Endothelial cell of umbilical vein (primary cell): ENCODE measurements around the gene IFRD2. TPM values are rescaled to one million over a fixed set of nuclear protein-coding genes. Genes with fewer than 3 reads are reported as not detected.

Source experiments
- BruUV-seq: library from RNA; stranded (reverse); fragments of 400-500 nt; replicated peaks from 2 replicates; lab custom pipeline; 2021; lab: Mats Ljungman, UMichigan
- CTCF ChIA-PET: fragments of 300-600, 350-600 bp; sonication (Branson Sonifier 250); formaldehyde crosslinking; loops from one replicate; lab custom pipeline; 2021; ENCODE audit warnings: antibody characterized with exemption, inconsistent platforms; lab: Charles Lee
- POLR2A ChIA-PET: fragments of 300-600, 350-600 bp; sonication (Branson Sonifier 250); formaldehyde crosslinking; loops from one replicate; lab custom pipeline; 2021; ENCODE audit warnings: antibody characterized with exemption, inconsistent platforms; lab: Charles Lee
- DNase-seq: peaks from one replicate; pipeline ENCODE4 v3.0.0-alpha.2; 2011; ENCODE audit warnings: low read depth, low spot score
- FAIRE-seq: peaks from 2 replicates; lab custom pipeline; 2011; peaks lifted over from hg19 to GRCh38; lab: Jason Lieb, UNC
- H2AFZ ChIP-seq: 2 replicates; pipeline ENCODE4 v1.6.0; 2012; ENCODE audit warnings: low read depth, low read length, control low read depth, inconsistent platforms
- H3K27ac ChIP-seq: 2 replicates; pipeline ENCODE4 v1.5.1; 2011; ENCODE audit warnings: low read depth, mild to moderate bottlenecking, control low read depth, low read length, moderate library complexity; ENCODE audit not compliant: insufficient read depth
- H3K27me3 ChIP-seq, 2 experiments: 2 replicates each; pipeline versions ENCODE4 v1.6.0 to v1.6.1; 2011; ENCODE audit warnings: low read length in 2 of 2, mixed read lengths in 1 of 2; ENCODE audit not compliant: control insufficient read depth in 2 of 2, insufficient read depth in 2 of 2
- H3K36me3 ChIP-seq, 2 experiments: 2 replicates in 1 of 2; 3 replicates in 1 of 2; pipeline ENCODE4 v1.5.1; 2011; ENCODE audit warnings: low read length in 2 of 2, mild to moderate bottlenecking in 1 of 2, moderate library complexity in 1 of 2; ENCODE audit not compliant: control insufficient read depth in 2 of 2, insufficient read depth in 2 of 2; ENCODE audit errors: extremely low read depth in 1 of 2
- H3K4me1 ChIP-seq: 3 replicates; pipeline ENCODE4 v1.5.1; 2011; ENCODE audit warnings: mild to moderate bottlenecking, low read length; ENCODE audit not compliant: control insufficient read depth, insufficient read depth; ENCODE audit errors: extremely low read depth
- H3K4me2 ChIP-seq: 2 replicates; pipeline ENCODE4 v1.6.1; 2011; ENCODE audit warnings: low read length, control low read depth, mixed read lengths; ENCODE audit not compliant: insufficient read depth
- H3K4me3 ChIP-seq, 3 experiments: fragments of 200-600 bp in 1 of 3; sonication (generic), shearing (Covaris generic) in 1 of 3; replicated peaks in 1 of 3; 2 replicates each; pipeline ENCODE4 v1.5.1; 2011 to 2016; ENCODE audit warnings: control low read depth in 3 of 3, low read length in 3 of 3, mild to moderate bottlenecking in 2 of 3, inconsistent platforms in 1 of 3, low read depth in 1 of 3, moderate library complexity in 1 of 3; ENCODE audit not compliant: insufficient read depth in 1 of 3
- H3K79me2 ChIP-seq: 2 replicates; pipeline ENCODE4 v1.6.0; 2012; ENCODE audit warnings: low read length, inconsistent platforms; ENCODE audit not compliant: control insufficient read depth, insufficient read depth
- H3K9ac ChIP-seq: replicated peaks from 2 replicates; pipeline ENCODE3; 2011; ENCODE audit warnings: low read length, control low read depth; ENCODE audit not compliant: insufficient read depth; ENCODE audit errors: extremely low read depth
- H3K9me1 ChIP-seq: replicated peaks from 3 replicates; pipeline ENCODE4 v1.6.0; 2011; ENCODE audit warnings: mild to moderate bottlenecking, low read length; ENCODE audit not compliant: control insufficient read depth, insufficient read depth; ENCODE audit errors: extremely low read depth
- H3K9me3 ChIP-seq: replicated peaks from 2 replicates; pipeline ENCODE4 v1.5.1; 2012; ENCODE audit warnings: low read length, inconsistent platforms; ENCODE audit not compliant: control insufficient read depth, insufficient read depth
- H4K20me1 ChIP-seq: replicated peaks from 2 replicates; pipeline ENCODE3; 2011; ENCODE audit warnings: mild to moderate bottlenecking, low read length; ENCODE audit not compliant: control insufficient read depth, insufficient read depth; ENCODE audit errors: extremely low read depth
- EZH2 ChIP-seq: IDR thresholded peaks from 2 replicates; pipeline ENCODE4 v1.6.1; 2012; ENCODE audit warnings: borderline replicate concordance, low read depth, mild to moderate bottlenecking, moderate library complexity, low read length, inconsistent platforms; ENCODE audit not compliant: severe bottlenecking
- FOS ChIP-seq: IDR thresholded peaks from 2 replicates; pipeline ENCODE4 v1.6.1; 2011; ENCODE audit warnings: mild to moderate bottlenecking, low read length, moderate library complexity, borderline replicate concordance; ENCODE audit not compliant: insufficient read depth
- GATA2 ChIP-seq: IDR thresholded peaks from 2 replicates; pipeline ENCODE4 v1.7.0; 2011; ENCODE audit warnings: low read depth, mild to moderate bottlenecking, moderate library complexity, mixed read lengths, low read length; ENCODE audit not compliant: insufficient read length, insufficient read depth
- JUN ChIP-seq: IDR thresholded peaks from 2 replicates; pipeline ENCODE4 v1.6.1; 2011; ENCODE audit warnings: borderline replicate concordance, low read depth; ENCODE audit not compliant: insufficient read length, insufficient read depth
- MYC ChIP-seq: IDR thresholded peaks from one replicate; pipeline ENCODE4 v1.6.1; 2011; ENCODE audit warnings: mild to moderate bottlenecking, low read depth, low read length
- POLR2A ChIP-seq: IDR thresholded peaks from 2 replicates; pipeline ENCODE4 v1.6.1; 2012; ENCODE audit warnings: low read depth, mild to moderate bottlenecking, control low read depth, low read length
- POLR2AphosphoS5 ChIP-seq: IDR thresholded peaks from 2 replicates; pipeline ENCODE4 v1.6.1; 2012; ENCODE audit warnings: low read depth, mild to moderate bottlenecking, control low read depth, low read length, moderate library complexity; ENCODE audit not compliant: insufficient read depth
- dilution Hi-C: fragments of 300-500 bp; cut with MboI; formaldehyde crosslinking; loops from one replicate; pipeline ENCODE4 v1.15.0; 2019; ENCODE audit warnings: low sequenced_read_pairs; ENCODE audit not compliant: extremely low pct_ligation_motif_present
- intact Hi-C: fragments of 100-400 bp; cut with micrococcal nuclease; formaldehyde crosslinking; loops from one replicate; pipeline ENCODE4 v1.10.0; 2022
- polyA plus RNA-seq, 4 experiments: library from polyadenylated mRNA; depleted of rRNA in 3 of 4; stranded (reverse) in 3 of 4; unstranded in 1 of 4; fragments of >200 nt; gene quantifications; 2 replicates each; pipeline versions ENCODE4 v1.2.1 to v1.2.3, GENCODE V29; 2011 to 2012; ENCODE audit warnings: missing spikeins in 1 of 4
- total RNA-seq: library from RNA; stranded (reverse); gene quantifications from 2 replicates; pipeline ENCODE4 v1.2.3, GENCODE V29; 2021
- TF ChIP-seq, protein P1 (sequence below): IDR thresholded peaks from 2 replicates; pipeline ENCODE4 v1.6.1; 2011; ENCODE audit not compliant: insufficient read depth, insufficient read length
- TF ChIP-seq, protein P2 (sequence below), 2 donors: IDR thresholded peaks; 1 replicate in 1 of 2; 2 replicates in 1 of 2; pipeline ENCODE4 v1.5.1; 2011; ENCODE audit warnings: low read length in 2 of 2, mild to moderate bottlenecking in 2 of 2, moderate library complexity in 2 of 2, control low read depth in 1 of 2, inconsistent platforms in 1 of 2, low read depth in 1 of 2; ENCODE audit not compliant: insufficient read depth in 1 of 2; ENCODE audit errors: extremely low read depth in 1 of 2

The IFRD2 gene
- total and polyA plus RNA-seq, 2 donors (not counting 3 experiments of a cell fraction or from before 2014, with no cell fraction given) = 99.4 to 111 TPM

DNA sequence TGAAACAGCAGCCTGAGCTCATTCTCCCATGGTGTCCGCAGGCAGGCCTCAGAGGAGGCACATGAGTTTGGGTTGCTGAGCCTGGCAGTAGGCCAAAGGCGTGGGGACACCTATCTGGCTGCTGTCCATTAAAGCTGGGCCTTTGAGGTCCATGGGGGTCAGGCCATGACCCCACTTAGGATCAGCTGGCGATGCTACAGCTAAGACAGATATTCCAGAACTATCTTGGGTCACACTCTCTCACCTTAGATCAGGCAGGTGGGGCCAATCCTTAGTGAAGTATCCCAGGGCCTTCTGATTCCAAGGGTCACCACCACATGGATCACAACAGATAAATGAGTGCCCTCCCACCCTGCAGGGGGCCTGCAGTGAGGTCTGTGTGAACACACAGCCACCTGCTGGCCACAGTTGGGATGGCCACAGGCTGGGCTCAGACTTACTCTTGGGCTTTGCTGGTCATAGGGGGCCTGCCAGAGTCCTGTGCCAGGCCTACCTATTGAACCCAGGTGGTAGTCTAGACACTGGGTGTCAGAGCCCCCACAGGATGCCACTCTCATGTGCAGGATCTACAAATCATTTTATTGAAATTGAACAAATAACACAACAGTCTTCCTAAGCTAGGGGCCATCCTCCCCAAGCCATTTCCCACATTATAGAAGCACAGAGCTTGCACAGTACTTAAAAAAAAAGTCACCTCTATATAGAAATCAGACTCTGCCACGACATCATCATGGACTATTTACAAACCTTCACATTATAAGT, 32.3 kb upstream of the IFRD2 start:
- Histone ChIP-seq H3K36me3 (peaks cover 2 to 19% of the 10 kb centered on the region in 2 experiments), H3K4me3 (no peak overlapping the region), H3K9me1 (no peaks in the 10 kb centered on the region), H4K20me1 (no peaks in the 10 kb centered on the region), H3K4me2 (peak overlapping the region; percentile 59), H3K27ac (peak overlapping the region; percentile 99), H3K9me3 (no peaks in the 10 kb centered on the region), H3K27me3 (no peaks in the 10 kb centered on the region), H2AFZ (no peak overlapping the region), H3K79me2 (peaks cover 34% of the 10 kb centered on the region), H3K9ac (peak overlapping the region; percentile 83), H3K4me1 (peaks cover 45% of the 10 kb centered on the region)
- BruUV-seq = no TSS peak
- POLR2A ChIA-PET = interaction anchor here (5.1 kb wide), 1 partner anchor 11 kb away, joined by 38 read pairs; no protein-coding TSS in a partner anchor
- CTCF ChIA-PET = interaction anchor here (0.6 to 4.3 kb wide), 24 partner anchors 8 to 218 kb away, joined by 3 to 66 read pairs (median 7); partner anchors contain the start of genes CYB561D2, HYAL1, HYAL3 and IFRD2
- FAIRE-seq = no peak
- TF ChIP-seq EZH2 = no peak
- TF ChIP-seq POLR2AphosphoS5 = no peak
- TF ChIP-seq JUN = no peak
- peak; percentile 57 for TF ChIP-seq POLR2A
- TF ChIP-seq, protein P1, sequence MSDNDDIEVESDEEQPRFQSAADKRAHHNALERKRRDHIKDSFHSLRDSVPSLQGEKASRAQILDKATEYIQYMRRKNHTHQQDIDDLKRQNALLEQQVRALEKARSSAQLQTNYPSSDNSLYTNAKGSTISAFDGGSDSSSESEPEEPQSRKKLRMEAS = no peak
- TF ChIP-seq, protein P2, sequence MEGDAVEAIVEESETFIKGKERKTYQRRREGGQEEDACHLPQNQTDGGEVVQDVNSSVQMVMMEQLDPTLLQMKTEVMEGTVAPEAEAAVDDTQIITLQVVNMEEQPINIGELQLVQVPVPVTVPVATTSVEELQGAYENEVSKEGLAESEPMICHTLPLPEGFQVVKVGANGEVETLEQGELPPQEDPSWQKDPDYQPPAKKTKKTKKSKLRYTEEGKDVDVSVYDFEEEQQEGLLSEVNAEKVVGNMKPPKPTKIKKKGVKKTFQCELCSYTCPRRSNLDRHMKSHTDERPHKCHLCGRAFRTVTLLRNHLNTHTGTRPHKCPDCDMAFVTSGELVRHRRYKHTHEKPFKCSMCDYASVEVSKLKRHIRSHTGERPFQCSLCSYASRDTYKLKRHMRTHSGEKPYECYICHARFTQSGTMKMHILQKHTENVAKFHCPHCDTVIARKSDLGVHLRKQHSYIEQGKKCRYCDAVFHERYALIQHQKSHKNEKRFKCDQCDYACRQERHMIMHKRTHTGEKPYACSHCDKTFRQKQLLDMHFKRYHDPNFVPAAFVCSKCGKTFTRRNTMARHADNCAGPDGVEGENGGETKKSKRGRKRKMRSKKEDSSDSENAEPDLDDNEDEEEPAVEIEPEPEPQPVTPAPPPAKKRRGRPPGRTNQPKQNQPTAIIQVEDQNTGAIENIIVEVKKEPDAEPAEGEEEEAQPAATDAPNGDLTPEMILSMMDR (IDR thresholded peaks at IDR 0.05; ENCODE audit: extremely low read depth in 1 of 2, insufficient read depth in 1 of 2, low read depth in 1 of 2, low read length in 2 of 2) = peak; percentile 89 to 91
- no peak for TF ChIP-seq GATA2
- no peak for TF ChIP-seq MYC
- no peak for TF ChIP-seq FOS
- dilution Hi-C loops (no loop called here), intact Hi-C loops (loop anchor here (1.0 to 2.0 kb wide), 3 partner anchors 50 to 129 kb away; no protein-coding TSS in a partner anchor)
- DNase-seq = peak; percentile 76
